HepG2 (cell line): ENCODE measurements around the gene TTC22. TPM values are rescaled to one million over a fixed set of nuclear protein-coding genes. Genes with fewer than 3 reads are reported as not detected.

Experiments
- FOXC1 ChIP-seq: sonication (generic); formaldehyde crosslinking; IDR thresholded peaks from 2 replicates; pipeline ENCODE4 v1.8.0; 2022; ENCODE audit warnings: mild to moderate bottlenecking, missing genetic modification reagents, borderline replicate concordance
- FOXM1 ChIP-seq: sonication (generic); formaldehyde crosslinking; IDR thresholded peaks from 2 replicates; pipeline ENCODE4 v1.5.0; 2020; ENCODE audit warnings: missing genetic modification reagents
- GATAD1 ChIP-seq: IDR thresholded peaks from 2 replicates; pipeline ENCODE4 v1.6.1; 2016; ENCODE audit warnings: missing genetic modification reagents, missing compliant biosample characterization
- GLI4 ChIP-seq: sonication (generic); formaldehyde crosslinking; IDR thresholded peaks from 2 replicates; pipeline ENCODE4 v1.5.1; 2020; ENCODE audit warnings: missing genetic modification reagents, mild to moderate bottlenecking, moderate library complexity, borderline replicate concordance
- HDAC6 ChIP-seq: fragments of 200-600 bp; sonication (generic); IDR thresholded peaks from 2 replicates; pipeline ENCODE4 v1.7.0; 2017; ENCODE audit warnings: mild to moderate bottlenecking, antibody characterized with exemption, low read length, low read depth
- JUN ChIP-seq: sonication (generic); formaldehyde crosslinking; IDR thresholded peaks from 2 replicates; pipeline ENCODE4 v1.4.0; 2020; ENCODE audit warnings: mild to moderate bottlenecking, missing genetic modification reagents
- MTA1 ChIP-seq: sonication (generic); formaldehyde crosslinking; IDR thresholded peaks from 2 replicates; pipeline ENCODE4 v1.4.0; 2020; ENCODE audit warnings: missing genetic modification reagents, mild to moderate bottlenecking, borderline replicate concordance
- MTF2 ChIP-seq: sonication (generic); formaldehyde crosslinking; IDR thresholded peaks from 2 replicates; pipeline ENCODE4 v1.5.0; 2020; ENCODE audit warnings: missing genetic modification reagents, borderline replicate concordance
- MXI1 ChIP-seq: IDR thresholded peaks from 3 replicates; pipeline ENCODE4 v1.6.1; 2012; ENCODE audit warnings: low read depth, low read length, inconsistent platforms, borderline replicate concordance
- NAIF1 ChIP-seq: sonication (generic); formaldehyde crosslinking; IDR thresholded peaks from 2 replicates; pipeline ENCODE4 v1.5.0; 2020; ENCODE audit warnings: mild to moderate bottlenecking, missing genetic modification reagents, borderline replicate concordance
- NPAS2 ChIP-seq: sonication (generic); formaldehyde crosslinking; IDR thresholded peaks from 2 replicates; pipeline ENCODE4 v1.8.0; 2022; ENCODE audit warnings: mild to moderate bottlenecking, missing genetic modification reagents, borderline replicate concordance
- ZNF260 ChIP-seq: sonication (generic); formaldehyde crosslinking; IDR thresholded peaks from 2 replicates; pipeline ENCODE4 v1.4.0; 2020; ENCODE audit warnings: missing genetic modification reagents, low read depth, mild to moderate bottlenecking, borderline replicate concordance
- ZNF329 ChIP-seq: sonication (generic); formaldehyde crosslinking; IDR thresholded peaks from 2 replicates; pipeline ENCODE4 v1.9.0; 2021; ENCODE audit warnings: low read depth, mild to moderate bottlenecking, missing genetic modification reagents
- ZNF720 ChIP-seq: sonication (generic); formaldehyde crosslinking; IDR thresholded peaks from 2 replicates; pipeline ENCODE4 v1.4.0; 2020; ENCODE audit warnings: missing genetic modification reagents
- polyA plus RNA-seq, 8 experiments: library from polyadenylated mRNA; depleted of rRNA in 3 of 8; stranded (reverse) in 7 of 8; unstranded in 1 of 8; fragments of >200 nt; fragmentation: Illumina TruSeq in 4 of 8; extraction: Trizol in 4 of 8; gene quantifications; 2 replicates each; pipeline versions ENCODE4 v1.2.1 to v1.2.3, GENCODE V29; 2011 to 2016; ENCODE audit warnings: low read depth in 4 of 8, missing spikeins in 1 of 8, mixed read lengths in 1 of 8; ENCODE audit not compliant: insufficient read depth in 1 of 8
- total RNA-seq, 5 experiments: library from RNA; depleted of rRNA; stranded (reverse); fragments of >200 nt; fragmentation: Illumina TruSeq; extraction: Trizol; gene quantifications; 2 replicates each; pipeline ENCODE4 v1.2.3, GENCODE V29; 2016; ENCODE audit warnings: low read depth in 1 of 5
- TF ChIP-seq, protein P1 (sequence below): sonication (generic); formaldehyde crosslinking; IDR thresholded peaks from 2 replicates; pipeline ENCODE4 v1.8.1; 2022; ENCODE audit warnings: low read depth, mild to moderate bottlenecking, missing genetic modification reagents
- TF ChIP-seq, protein P2 (sequence below): sonication (generic); formaldehyde crosslinking; IDR thresholded peaks from 2 replicates; pipeline ENCODE4 v1.8.1; 2023; ENCODE audit warnings: mild to moderate bottlenecking, missing genetic modification reagents
- TF ChIP-seq, protein P3 (sequence below): sonication (generic); formaldehyde crosslinking; IDR thresholded peaks from 2 replicates; pipeline ENCODE4 v1.4.0; 2020; ENCODE audit warnings: mild to moderate bottlenecking, missing genetic modification reagents
- TF ChIP-seq, protein P4 (sequence below): sonication (generic); formaldehyde crosslinking; IDR thresholded peaks from 2 replicates; pipeline ENCODE4 v1.5.0; 2020; ENCODE audit warnings: missing genetic modification reagents

Gene TTC22
- total and polyA plus RNA-seq, 2 of the 13 experiments (the other 11 are each of a cell fraction or from before 2014, with no cell fraction given) = not detected

DNA sequence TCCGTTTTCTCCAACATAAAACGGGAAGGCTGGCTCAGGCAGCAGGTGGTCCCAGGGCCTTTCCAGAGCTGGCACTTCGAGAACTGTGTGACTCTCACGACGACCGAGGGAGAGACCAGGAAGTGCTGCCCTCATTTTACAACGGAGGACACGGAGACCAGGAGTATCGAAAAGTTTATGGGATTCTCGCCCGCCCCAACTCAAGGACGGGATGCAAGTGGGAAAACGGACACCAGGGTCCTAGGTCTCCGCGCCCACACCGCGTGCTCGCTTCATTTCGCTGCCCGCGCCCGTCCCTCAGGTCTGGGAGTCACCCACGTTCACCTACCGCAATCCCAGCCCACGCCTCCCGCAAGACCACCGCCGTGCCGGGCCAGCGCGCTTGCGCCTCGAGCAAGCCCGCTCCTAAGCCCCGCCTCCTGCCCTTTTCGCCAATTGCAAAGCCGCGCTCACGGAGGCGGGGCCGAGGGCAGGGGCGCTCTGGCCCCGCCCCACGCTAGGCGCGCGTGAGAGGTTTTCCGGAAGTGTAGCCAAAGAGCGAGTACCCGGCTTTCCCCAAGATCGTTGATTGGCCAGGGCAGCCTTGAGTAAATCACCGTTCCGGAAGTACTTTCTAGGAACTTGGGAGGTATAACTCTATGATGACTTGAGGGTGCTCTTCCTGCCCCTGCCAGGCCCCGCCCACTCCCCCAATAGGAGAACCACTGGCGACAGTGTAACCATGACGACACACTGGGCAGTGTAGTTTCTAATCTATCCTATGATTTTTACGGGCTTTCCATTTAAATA lies 36.8 kb downstream of the TTC22 start, which contains the start of gene PARS2 (continued):
- TF ChIP-seq HDAC6 (no peak), FOXM1 (CRISPR knock-in tag) (no peak), NAIF1 (CRISPR knock-in tag) (peak; percentile 72; the same call in 1 of the 2 replicates), JUN (CRISPR knock-in tag) (no peak), ZNF260 (CRISPR knock-in tag) (no peak), ZNF720 (CRISPR knock-in tag) (no peak), GLI4 (CRISPR knock-in tag) (no peak), MXI1 (peak; percentile 93; the same call in 2 of the 3 replicates), MTF2 (CRISPR knock-in tag) (no peak), ZNF329 (CRISPR knock-in tag) (no peak), GATAD1 (peak; percentile 89), MTA1 (CRISPR knock-in tag) (no peak), FOXC1 (no peak; the same call in 1 of the 2 replicates), NPAS2 (no peak)
- TF ChIP-seq, protein P1, sequence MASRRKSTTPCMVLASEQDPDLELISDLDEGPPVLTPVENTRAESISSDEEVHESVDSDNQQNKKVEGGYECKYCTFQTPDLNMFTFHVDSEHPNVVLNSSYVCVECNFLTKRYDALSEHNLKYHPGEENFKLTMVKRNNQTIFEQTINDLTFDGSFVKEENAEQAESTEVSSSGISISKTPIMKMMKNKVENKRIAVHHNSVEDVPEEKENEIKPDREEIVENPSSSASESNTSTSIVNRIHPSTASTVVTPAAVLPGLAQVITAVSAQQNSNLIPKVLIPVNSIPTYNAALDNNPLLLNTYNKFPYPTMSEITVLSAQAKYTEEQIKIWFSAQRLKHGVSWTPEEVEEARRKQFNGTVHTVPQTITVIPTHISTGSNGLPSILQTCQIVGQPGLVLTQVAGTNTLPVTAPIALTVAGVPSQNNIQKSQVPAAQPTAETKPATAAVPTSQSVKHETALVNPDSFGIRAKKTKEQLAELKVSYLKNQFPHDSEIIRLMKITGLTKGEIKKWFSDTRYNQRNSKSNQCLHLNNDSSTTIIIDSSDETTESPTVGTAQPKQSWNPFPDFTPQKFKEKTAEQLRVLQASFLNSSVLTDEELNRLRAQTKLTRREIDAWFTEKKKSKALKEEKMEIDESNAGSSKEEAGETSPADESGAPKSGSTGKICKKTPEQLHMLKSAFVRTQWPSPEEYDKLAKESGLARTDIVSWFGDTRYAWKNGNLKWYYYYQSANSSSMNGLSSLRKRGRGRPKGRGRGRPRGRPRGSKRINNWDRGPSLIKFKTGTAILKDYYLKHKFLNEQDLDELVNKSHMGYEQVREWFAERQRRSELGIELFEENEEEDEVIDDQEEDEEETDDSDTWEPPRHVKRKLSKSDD = no peak
- TF ChIP-seq, protein P2, sequence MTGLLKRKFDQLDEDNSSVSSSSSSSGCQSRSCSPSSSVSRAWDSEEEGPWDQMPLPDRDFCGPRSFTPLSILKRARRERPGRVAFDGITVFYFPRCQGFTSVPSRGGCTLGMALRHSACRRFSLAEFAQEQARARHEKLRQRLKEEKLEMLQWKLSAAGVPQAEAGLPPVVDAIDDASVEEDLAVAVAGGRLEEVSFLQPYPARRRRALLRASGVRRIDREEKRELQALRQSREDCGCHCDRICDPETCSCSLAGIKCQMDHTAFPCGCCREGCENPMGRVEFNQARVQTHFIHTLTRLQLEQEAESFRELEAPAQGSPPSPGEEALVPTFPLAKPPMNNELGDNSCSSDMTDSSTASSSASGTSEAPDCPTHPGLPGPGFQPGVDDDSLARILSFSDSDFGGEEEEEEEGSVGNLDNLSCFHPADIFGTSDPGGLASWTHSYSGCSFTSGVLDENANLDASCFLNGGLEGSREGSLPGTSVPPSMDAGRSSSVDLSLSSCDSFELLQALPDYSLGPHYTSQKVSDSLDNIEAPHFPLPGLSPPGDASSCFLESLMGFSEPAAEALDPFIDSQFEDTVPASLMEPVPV = peak; percentile 62; the same call in 1 of the 2 replicates
- TF ChIP-seq, protein P3, sequence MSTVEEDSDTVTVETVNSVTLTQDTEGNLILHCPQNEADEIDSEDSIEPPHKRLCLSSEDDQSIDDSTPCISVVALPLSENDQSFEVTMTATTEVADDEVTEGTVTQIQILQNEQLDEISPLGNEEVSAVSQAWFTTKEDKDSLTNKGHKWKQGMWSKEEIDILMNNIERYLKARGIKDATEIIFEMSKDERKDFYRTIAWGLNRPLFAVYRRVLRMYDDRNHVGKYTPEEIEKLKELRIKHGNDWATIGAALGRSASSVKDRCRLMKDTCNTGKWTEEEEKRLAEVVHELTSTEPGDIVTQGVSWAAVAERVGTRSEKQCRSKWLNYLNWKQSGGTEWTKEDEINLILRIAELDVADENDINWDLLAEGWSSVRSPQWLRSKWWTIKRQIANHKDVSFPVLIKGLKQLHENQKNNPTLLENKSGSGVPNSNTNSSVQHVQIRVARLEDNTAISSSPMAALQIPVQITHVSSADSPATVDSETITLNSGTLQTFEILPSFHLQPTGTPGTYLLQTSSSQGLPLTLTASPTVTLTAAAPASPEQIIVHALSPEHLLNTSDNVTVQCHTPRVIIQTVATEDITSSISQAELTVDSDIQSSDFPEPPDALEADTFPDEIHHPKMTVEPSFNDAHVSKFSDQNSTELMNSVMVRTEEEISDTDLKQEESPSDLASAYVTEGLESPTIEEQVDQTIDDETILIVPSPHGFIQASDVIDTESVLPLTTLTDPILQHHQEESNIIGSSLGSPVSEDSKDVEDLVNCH (CRISPR knock-in tag) = peak; percentile 99; the same call in 1 of the 2 replicates
- TF ChIP-seq, protein P4, sequence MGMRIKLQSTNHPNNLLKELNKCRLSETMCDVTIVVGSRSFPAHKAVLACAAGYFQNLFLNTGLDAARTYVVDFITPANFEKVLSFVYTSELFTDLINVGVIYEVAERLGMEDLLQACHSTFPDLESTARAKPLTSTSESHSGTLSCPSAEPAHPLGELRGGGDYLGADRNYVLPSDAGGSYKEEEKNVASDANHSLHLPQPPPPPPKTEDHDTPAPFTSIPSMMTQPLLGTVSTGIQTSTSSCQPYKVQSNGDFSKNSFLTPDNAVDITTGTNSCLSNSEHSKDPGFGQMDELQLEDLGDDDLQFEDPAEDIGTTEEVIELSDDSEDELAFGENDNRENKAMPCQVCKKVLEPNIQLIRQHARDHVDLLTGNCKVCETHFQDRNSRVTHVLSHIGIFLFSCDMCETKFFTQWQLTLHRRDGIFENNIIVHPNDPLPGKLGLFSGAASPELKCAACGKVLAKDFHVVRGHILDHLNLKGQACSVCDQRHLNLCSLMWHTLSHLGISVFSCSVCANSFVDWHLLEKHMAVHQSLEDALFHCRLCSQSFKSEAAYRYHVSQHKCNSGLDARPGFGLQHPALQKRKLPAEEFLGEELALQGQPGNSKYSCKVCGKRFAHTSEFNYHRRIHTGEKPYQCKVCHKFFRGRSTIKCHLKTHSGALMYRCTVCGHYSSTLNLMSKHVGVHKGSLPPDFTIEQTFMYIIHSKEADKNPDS (CRISPR knock-in tag) = no peak
